Raji (cell line): ENCODE measurements around the gene KCNJ16.

Experiments used
- POLR2A ChIP-seq: IDR thresholded peaks from 2 replicates; pipeline ENCODE4 v1.6.1; 2011; ENCODE audit warnings: low read depth, low read length, control low read depth; ENCODE audit not compliant: insufficient read depth

The KCNJ16 gene

DNA sequence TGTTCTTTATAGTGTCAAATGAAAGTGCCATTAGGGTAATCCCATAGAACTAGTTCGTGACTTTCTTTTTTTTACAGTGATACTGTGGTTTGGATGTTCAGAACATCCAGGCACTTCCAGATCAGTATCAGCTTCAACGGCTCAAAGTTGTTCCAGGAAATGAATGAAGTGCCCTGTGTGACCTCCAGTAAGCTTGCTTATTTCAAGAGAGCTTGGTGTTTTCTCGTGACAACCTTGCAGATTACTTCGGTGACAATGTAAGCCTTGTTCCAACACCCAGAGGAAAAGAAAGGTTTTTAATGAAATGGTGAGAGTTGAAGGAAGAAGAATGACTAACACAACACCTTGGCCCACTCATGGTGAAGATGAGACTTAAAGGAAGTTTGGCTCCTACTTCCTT, 16.0 kb upstream of the KCNJ16 start:
- no peak for TF ChIP-seq POLR2A

DNA sequence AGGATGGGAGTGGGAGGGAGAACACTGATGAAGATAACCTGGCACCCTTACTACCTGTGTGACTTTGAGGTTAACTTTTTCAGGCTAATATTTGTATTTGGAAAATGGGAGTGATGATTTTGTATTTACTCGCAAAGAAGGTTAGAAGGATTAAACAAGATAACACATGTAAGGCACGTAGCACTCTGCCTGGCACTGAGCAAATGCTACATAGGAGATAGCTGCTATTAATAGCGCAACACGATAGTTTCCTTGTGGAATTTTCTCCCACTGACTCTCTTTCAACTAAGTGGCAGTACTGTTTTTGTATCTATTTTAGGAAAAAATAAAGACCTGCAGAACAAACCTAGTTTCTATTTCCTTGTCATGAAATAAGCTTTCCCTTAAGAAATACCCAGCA, 15.4 kb upstream of the KCNJ16 start:
- TF ChIP-seq POLR2A = no peak

DNA sequence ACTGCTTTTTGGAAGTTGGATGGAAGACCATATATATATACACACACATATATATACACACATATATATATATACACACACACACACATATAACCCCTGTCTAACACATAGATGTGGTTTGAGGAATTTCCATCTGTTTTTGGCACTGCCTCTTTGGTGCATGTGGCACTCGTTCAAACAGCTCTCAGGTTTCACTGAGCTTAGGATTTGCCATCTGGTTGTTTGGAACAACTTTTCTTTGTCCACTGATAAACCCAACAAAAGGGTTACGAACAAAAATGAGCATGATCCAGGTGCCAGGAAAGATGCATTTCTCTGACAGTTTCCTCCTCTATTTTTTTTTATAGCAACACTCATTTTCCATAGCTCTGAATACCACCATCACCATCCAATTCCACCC, 14.6 kb upstream of the KCNJ16 start:
- no peak for TF ChIP-seq POLR2A

DNA sequence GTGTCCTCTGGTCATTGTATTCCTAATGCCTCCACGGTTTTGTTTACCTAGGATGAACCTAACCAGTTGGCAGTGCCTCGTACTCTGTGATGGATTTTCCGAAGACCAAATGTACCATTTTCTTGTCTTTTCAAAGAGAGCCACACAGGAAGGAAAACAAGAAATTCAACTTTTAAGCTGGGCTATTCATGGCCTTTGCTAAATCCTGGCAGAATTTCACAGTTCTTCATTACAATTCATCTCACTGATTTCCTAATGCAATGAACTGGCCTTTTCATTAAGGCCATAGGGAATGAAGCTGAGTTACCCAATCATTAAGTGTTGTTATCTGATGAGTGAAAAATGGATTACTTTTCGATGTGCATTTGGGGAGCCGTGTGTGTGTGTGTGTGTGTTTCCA, 7.9 kb upstream of the KCNJ16 start:
- no peak for TF ChIP-seq POLR2A

DNA sequence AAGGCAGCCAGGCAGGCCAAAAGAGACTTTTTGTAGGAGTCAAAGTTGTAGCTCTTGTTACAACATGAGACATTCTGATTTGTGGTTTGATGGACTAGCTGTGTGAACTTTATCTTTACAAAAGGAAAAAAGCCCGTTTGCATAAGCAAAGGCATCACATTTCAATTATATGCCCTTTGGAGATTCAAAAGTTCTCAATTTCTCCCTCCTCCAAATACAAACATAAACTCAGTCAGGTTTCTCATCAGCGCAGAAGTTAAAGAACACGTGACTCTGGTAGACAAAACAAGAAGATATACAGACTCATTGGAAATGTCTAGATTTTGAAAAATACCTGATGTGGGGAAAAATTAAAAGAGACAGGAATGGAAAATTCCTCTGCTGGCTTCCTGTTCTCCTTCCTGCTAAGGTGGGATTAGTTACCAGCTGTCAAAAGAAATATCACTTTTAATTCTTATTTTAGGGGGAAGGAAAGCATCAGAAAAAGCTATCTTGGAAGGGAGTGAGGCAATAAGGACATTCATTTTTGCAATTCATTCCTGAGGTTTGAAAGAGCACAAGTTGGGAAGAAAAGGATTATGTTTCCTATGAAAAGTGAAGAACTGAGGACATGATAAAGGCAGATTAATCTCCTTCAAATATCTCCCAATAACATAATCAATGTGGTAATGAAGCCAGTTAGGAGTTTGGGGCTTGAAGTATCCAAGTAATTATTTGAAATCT, 4.6 kb upstream of the KCNJ16 start:
- no peak for TF ChIP-seq POLR2A

DNA sequence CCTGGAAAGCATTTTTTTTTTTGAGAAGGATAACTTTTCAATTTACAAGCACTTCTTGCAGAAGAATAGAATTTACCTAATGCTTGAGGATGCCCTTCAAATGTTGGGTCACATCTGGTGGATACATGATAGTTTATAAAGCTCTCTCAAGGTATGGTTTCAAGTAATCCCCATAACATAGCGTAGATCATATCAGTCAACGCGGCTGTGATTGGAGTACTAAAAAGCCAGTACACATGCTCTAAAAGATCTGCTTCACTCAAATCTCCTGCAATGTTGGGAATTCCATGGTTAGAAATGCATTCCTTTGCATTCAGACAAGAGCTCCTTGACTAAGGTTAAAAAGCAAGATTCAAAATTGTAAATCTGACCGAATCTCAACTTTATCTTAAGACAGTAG, 3.9 kb upstream of the KCNJ16 start:
- TF ChIP-seq POLR2A = no peak

DNA sequence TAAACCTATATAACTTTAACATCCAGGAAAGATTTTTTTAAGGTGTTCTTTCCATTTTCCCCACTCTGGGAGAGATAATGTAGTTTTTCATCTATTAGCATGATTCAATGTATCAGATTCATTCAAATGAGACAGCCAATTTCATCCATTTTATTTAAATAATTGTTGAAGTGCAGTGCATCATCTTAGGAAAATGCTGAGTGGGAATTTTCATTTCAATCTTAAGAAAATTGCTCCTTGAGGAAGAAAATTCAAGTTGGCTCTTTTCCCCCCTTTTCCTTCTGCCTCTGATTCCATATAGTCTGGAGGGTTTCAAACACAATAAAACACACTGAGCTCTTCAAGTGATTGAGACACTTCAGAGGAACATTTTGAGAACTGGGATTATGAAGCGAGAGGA, 3.4 kb upstream of the KCNJ16 start:
- no peak for TF ChIP-seq POLR2A

DNA sequence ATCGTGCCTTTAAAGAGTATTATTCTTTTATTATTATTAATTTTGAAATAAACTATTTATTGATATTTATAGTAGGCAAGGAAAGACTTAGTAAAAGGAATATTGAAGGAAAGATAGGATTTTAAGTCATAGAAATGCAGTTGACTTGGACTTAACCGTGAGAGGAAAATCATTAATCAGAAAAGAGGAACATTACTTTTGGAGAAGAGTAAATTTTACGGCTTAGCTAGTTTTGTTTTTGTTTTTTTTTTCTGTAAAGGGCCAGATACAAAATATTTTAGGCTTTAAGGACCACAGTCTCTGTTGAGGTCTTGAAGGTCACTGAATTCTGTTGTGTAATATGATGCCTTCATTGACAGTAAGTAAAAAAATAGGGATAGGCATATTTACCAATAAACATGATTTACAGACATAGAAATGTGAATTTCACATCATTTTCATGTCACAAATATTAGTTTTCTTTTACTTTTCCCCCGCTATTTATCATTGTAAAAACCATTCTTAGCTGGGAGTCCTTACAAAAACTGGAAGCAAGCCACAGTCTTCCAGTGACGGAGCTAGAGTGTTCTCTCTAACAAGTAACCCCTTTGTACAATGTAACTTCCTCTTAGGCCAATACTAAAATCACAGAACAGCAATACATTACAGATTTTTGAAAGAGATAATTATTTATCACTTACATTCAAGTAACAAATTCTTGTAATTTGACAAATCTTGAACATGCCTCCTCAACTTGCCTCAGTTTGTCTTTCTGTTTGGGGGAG, 2.3 kb upstream of the KCNJ16 start:
- no peak for TF ChIP-seq POLR2A

DNA sequence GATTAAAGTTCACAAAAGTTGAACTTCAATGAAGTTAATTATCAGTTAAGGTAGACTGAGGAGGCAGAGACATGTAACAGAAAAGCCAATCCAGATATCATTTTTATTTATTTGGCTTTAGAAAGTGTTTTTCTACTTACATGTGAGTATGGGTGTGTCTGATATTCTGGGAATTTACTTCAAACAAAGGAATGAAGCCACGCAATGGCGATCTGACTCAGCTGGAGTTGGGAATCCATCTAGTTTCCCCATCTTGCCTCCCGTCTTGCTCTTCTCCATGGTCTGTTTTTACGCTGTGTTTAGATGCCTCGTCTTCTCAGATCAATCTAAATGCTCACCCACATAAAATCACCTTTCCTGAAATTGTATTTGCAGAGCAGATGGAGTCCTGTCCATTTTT, 1.7 kb upstream of the KCNJ16 start:
- no peak for TF ChIP-seq POLR2A

DNA sequence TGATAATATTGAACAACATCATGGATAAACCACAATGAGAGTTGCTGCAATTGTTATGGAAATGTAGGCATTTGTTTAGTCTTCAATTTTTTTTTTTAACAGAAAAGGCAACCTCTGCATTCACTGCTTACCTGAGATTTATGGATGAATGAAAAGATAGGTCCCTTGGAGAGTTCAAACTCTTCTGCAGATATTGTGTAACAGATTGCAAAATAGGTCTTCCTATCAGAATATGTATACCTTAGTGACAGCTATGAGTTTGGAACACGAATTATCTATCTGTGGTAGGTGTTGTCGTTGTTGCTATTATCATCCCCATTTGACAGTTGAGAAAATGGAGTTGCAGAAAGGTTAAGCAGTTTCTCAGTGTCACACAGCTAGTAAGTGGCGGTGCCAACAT, 1.2 kb upstream of the KCNJ16 start:
- TF ChIP-seq POLR2A = no peak

DNA sequence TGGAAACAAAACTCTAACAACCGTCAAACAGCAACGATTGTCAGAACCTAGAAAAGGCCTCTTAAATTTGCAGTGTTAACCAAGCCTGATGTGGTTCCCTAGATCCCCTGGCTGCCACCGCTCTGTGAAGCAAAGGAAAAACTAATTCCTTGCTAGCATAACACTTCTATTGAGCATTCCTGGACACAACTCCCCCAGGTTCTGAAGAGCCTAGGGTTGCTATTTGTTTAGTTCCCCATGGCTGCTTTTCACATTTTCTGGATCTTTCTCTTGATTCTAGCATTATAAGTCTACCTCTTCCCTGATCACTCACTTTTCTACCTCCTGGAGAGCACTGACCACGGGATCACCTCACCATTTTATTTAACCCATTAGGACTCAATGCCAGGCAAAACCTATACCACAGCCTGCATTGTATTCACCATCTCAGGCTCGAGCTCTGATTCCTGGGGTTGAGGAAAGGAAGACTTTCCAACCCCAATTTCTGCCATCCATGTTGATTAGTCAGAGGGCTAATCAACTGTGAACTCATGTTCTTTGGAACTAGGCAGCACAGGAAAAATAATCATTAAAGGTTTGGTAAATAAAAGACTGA, 692 bp upstream of the KCNJ16 start:
- no peak for TF ChIP-seq POLR2A

DNA sequence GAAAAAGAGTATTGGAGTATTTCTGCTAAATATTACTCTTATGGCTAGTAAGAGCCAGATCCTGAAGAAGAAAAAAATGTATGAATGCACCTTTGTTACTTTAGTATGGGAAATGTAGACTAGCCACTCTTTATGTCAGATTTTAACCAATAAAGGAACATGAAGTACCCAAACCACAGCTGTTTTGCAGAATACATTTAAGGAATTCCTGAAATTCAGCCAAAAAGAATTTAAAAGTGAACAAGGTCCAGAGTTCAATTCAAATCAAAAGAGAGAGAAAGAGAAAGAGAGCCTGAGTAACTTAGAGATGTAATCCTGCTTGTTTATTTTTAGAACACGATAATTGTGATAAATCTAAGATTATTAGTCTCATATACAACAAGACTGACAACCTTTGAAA, 1.2 kb downstream of the KCNJ16 start:
- TF ChIP-seq POLR2A = no peak

DNA sequence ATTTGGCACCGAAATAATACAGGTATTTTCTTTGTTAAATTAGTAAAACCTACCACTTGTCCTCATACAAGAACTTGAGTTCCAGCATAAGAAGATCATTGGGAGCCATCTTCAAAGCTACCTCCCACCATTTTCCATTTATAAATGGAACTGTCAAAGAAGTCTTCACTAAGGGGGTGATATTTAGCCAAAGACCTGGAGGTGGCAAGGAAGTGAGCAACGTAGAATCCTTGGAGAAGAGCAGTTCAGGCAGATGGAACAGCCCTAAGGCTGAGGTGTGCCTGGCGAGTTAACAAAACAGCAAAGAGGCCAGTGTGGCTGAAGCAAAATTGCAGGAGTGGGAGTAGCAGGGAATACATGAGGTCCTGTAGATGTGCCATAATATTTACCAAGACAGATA, 1.8 kb downstream of the KCNJ16 start:
- no peak for TF ChIP-seq POLR2A

DNA sequence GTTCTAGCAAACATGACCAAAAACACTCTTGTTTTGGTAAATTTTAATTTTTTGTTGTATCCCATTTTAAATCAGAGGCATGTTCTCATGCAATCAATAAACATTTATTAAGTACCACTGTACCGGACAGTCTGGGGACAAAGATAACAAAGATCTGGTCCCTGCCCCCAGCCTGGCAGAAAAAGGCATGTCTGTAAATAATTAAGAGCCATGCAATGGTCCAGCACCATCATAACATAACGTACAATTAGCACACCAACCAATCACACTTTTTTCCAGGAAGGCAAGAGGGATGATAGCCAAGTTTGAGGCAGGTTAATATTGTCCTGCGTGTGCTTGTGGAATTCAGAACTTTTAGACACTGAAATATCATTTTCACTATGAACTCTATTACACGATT, 3.5 kb downstream of the KCNJ16 start:
- no peak for TF ChIP-seq POLR2A

DNA sequence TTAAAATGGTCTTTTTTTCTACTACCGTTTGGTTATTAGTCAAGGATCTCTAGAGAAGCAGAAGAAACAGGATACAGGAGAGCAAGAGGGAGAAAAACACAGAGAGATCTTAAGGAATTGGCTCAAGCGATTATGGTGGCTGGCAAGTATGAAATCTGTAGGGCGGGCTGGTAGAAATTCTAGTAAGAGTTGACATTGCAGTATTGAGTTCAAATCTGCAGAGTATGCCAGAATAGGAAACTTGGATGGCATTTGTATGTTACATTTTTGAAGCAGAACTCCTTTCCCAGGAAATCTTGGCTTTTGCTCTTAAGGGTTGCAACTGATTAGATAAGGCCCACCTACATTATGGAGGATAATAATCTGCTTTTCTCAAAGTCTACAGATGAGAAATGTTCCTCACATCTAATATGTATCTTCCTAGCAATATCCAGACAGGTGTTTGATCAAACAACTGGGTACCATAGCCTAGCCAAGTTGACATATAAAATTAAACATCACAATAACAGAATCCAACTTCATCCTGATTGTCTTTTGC, 4.0 kb downstream of the KCNJ16 start:
- TF ChIP-seq POLR2A = no peak
